Measurements from ENCODE around the gene TBX4. TPM values are rescaled to one million over a fixed set of nuclear protein-coding genes. Genes with fewer than 3 reads are reported as not detected.

The TBX4 gene
- total and polyA plus RNA-seq, 2 of the 13 experiments (the other 11 are each of a cell fraction or from before 2014, with no cell fraction given): 0.11 to 1.1 TPM

DNA sequence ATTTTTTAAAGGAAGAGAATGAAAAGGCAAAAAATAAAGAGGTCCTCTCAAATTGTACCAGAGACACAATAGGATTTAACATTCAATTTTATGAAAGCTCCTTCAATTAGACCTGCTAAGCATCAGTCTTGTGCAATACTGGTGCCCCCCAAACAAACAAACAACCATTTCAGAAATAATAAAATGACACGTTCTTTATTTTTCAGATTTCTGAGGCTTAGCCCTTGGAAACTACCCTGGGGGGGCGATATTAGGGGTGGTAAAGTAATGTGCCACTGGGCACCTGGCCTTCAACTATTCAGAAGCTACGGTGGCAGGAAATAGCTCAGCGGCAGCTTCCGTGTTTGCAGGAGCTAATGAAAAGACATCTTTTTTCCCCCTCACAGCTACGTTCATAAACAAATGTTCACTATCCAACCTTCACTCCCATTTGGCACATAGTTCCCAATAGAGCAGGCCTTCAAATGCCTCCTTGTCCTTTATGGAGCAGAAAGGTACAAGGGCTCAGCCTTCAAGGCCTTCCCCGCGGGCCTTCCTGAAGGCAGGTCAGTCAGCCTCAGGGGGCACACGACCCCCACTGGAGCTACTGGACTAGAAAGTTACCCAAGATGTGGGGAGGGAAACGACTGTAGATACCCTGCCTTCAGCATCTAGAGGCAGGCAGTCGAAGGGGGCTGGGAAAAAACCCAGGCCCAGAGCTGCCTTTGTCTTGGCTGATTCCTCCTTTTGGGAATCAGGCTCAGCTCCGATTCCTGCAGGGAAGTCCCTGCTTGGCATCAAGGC lies 44.1 kb downstream of the TBX4 start (continued):
- TF ChIP-seq ZNF333 (CRISPR knock-in tag; IDR thresholded peaks at IDR 0.05; ENCODE audit: borderline replicate concordance) (no peak), NR1H2 (CRISPR knock-in tag; IDR thresholded peaks at IDR 0.05; ENCODE audit: borderline replicate concordance, low read depth) (no peak), HIVEP1 (CRISPR knock-in tag; IDR thresholded peaks at IDR 0.05) (no peak), PAF1 (CRISPR knock-in tag; IDR thresholded peaks at IDR 0.05) (no peak), CBX2 (IDR thresholded peaks at IDR 0.05; ENCODE audit: low read depth, low read length) (no peak), CBX2 (CRISPR knock-in tag; IDR thresholded peaks at IDR 0.05; ENCODE audit: low read depth) (no peak), MTA1 (CRISPR knock-in tag; IDR thresholded peaks at IDR 0.05; ENCODE audit: borderline replicate concordance) (no peak), ETV5 (CRISPR knock-in tag; IDR thresholded peaks at IDR 0.05; ENCODE audit: borderline replicate concordance) (no peak), CHD2 (IDR thresholded peaks at IDR 0.05; ENCODE audit: low read depth, low read length) (no peak), ZBTB38 (CRISPR knock-in tag; IDR thresholded peaks at IDR 0.05) (peak; percentile 75; the same call in 1 of the 2 replicates), POLR2A (IDR thresholded peaks at IDR 0.05; ENCODE audit: insufficient read depth in 1 of 2, low read depth in 2 of 2, low read length in 2 of 2) (no peak), ZNF468 (CRISPR knock-in tag; IDR thresholded peaks at IDR 0.05) (no peak), ATF1 (CRISPR knock-in tag; IDR thresholded peaks at IDR 0.05) (no peak)
- TF ChIP-seq, protein P1, sequence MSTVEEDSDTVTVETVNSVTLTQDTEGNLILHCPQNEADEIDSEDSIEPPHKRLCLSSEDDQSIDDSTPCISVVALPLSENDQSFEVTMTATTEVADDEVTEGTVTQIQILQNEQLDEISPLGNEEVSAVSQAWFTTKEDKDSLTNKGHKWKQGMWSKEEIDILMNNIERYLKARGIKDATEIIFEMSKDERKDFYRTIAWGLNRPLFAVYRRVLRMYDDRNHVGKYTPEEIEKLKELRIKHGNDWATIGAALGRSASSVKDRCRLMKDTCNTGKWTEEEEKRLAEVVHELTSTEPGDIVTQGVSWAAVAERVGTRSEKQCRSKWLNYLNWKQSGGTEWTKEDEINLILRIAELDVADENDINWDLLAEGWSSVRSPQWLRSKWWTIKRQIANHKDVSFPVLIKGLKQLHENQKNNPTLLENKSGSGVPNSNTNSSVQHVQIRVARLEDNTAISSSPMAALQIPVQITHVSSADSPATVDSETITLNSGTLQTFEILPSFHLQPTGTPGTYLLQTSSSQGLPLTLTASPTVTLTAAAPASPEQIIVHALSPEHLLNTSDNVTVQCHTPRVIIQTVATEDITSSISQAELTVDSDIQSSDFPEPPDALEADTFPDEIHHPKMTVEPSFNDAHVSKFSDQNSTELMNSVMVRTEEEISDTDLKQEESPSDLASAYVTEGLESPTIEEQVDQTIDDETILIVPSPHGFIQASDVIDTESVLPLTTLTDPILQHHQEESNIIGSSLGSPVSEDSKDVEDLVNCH (CRISPR knock-in tag; IDR thresholded peaks at IDR 0.05): no peak
- TF ChIP-seq, protein P2, sequence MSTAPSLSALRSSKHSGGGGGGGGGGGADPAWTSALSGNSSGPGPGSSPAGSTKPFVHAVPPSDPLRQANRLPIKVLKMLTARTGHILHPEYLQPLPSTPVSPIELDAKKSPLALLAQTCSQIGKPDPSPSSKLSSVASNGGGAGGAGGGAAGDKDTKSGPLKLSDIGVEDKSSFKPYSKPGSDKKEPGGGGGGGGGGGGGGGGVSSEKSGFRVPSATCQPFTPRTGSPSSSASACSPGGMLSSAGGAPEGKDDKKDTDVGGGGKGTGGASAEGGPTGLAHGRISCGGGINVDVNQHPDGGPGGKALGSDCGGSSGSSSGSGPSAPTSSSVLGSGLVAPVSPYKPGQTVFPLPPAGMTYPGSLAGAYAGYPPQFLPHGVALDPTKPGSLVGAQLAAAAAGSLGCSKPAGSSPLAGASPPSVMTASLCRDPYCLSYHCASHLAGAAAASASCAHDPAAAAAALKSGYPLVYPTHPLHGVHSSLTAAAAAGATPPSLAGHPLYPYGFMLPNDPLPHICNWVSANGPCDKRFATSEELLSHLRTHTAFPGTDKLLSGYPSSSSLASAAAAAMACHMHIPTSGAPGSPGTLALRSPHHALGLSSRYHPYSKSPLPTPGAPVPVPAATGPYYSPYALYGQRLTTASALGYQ (CRISPR knock-in tag; IDR thresholded peaks at IDR 0.05): no peak
- TF ChIP-seq, protein P3, sequence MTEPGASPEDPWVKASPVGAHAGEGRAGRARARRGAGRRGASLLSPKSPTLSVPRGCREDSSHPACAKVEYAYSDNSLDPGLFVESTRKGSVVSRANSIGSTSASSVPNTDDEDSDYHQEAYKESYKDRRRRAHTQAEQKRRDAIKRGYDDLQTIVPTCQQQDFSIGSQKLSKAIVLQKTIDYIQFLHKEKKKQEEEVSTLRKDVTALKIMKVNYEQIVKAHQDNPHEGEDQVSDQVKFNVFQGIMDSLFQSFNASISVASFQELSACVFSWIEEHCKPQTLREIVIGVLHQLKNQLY (CRISPR knock-in tag; IDR thresholded peaks at IDR 0.05): no peak
- TF ChIP-seq, protein P4, sequence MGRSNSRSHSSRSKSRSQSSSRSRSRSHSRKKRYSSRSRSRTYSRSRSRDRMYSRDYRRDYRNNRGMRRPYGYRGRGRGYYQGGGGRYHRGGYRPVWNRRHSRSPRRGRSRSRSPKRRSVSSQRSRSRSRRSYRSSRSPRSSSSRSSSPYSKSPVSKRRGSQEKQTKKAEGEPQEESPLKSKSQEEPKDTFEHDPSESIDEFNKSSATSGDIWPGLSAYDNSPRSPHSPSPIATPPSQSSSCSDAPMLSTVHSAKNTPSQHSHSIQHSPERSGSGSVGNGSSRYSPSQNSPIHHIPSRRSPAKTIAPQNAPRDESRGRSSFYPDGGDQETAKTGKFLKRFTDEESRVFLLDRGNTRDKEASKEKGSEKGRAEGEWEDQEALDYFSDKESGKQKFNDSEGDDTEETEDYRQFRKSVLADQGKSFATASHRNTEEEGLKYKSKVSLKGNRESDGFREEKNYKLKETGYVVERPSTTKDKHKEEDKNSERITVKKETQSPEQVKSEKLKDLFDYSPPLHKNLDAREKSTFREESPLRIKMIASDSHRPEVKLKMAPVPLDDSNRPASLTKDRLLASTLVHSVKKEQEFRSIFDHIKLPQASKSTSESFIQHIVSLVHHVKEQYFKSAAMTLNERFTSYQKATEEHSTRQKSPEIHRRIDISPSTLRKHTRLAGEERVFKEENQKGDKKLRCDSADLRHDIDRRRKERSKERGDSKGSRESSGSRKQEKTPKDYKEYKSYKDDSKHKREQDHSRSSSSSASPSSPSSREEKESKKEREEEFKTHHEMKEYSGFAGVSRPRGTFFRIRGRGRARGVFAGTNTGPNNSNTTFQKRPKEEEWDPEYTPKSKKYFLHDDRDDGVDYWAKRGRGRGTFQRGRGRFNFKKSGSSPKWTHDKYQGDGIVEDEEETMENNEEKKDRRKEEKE (IDR thresholded peaks at IDR 0.05): no peak
- TF ChIP-seq, protein P5, sequence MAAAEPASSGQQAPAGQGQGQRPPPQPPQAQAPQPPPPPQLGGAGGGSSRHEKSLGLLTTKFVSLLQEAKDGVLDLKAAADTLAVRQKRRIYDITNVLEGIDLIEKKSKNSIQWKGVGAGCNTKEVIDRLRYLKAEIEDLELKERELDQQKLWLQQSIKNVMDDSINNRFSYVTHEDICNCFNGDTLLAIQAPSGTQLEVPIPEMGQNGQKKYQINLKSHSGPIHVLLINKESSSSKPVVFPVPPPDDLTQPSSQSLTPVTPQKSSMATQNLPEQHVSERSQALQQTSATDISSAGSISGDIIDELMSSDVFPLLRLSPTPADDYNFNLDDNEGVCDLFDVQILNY (CRISPR knock-in tag; conservative IDR thresholded peaks at IDR 0.05): no peak
- TF ChIP-seq, protein P6, sequence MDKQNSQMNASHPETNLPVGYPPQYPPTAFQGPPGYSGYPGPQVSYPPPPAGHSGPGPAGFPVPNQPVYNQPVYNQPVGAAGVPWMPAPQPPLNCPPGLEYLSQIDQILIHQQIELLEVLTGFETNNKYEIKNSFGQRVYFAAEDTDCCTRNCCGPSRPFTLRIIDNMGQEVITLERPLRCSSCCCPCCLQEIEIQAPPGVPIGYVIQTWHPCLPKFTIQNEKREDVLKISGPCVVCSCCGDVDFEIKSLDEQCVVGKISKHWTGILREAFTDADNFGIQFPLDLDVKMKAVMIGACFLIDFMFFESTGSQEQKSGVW (CRISPR knock-in tag; IDR thresholded peaks at IDR 0.05; ENCODE audit: borderline replicate concordance): no peak

All from HepG2 (cell line).